Spinal cord (tissue), 10 donors: ENCODE measurements around the gene P2RY13. TPM values are rescaled to one million over a fixed set of nuclear protein-coding genes. Genes with fewer than 3 reads are reported as not detected.

Source experiments
- DNase-seq, 6 donors: peaks; one replicate each; pipeline versions ENCODE4 v3.0.0 to v3.0.0-alpha.2; 2013 to 2015; ENCODE audit warnings: low spot score in 6 of 6, low read depth in 4 of 6
- H3K27ac ChIP-seq: one replicate; pipeline ENCODE4 v1.5.1; 2013; ENCODE audit warnings: low read depth, low read length, control low read depth
- H3K27me3 ChIP-seq: one replicate; pipeline ENCODE4 v1.6.1; 2013; ENCODE audit warnings: low read length; ENCODE audit not compliant: control insufficient read depth, insufficient read depth
- H3K36me3 ChIP-seq: one replicate; pipeline ENCODE4 v1.6.1; 2013; ENCODE audit warnings: low read length; ENCODE audit not compliant: control insufficient read depth, insufficient read depth
- H3K4me1 ChIP-seq: one replicate; pipeline ENCODE4 v1.6.1; 2013; ENCODE audit warnings: low read length; ENCODE audit not compliant: control insufficient read depth, insufficient read depth
- H3K4me3 ChIP-seq: one replicate; pipeline ENCODE4 v1.5.1; 2013; ENCODE audit warnings: low read depth, low read length, control low read depth
- H3K9me3 ChIP-seq: one replicate; pipeline ENCODE4 v1.6.1; 2013; ENCODE audit warnings: low read length; ENCODE audit not compliant: control insufficient read depth, insufficient read depth
- WGBS: methylation state at CpG from one replicate; pipeline ENCODE4 v1.1.5; 2013; ENCODE audit warnings: missing lambda C conversion rate; ENCODE audit not compliant: insufficient coverage; 5-methylcytosine and 5-hydroxymethylcytosine counted together
- polyA plus RNA-seq, 2 donors: library from polyadenylated mRNA; unstranded; fragments of 120-200 nt; gene quantifications; one replicate each; pipeline ENCODE4 v1.2.1, GENCODE V29; 2013; ENCODE audit not compliant: insufficient read length in 2 of 2
- total RNA-seq, 2 donors: library from RNA; depleted of rRNA in 1 of 2; stranded (reverse); fragments of 120-200 nt in 1 of 2; fragments of >200 nt in 1 of 2; gene quantifications; one replicate each; pipeline versions ENCODE4 v1.2.3 to v1.2.4, GENCODE V29; 2013 to 2014
- donor health status: healthy.

P2RY13 gene
- total and polyA plus RNA-seq, 4 donors, result 5.8 to 15.3 (median 9.0) TPM

DNA sequence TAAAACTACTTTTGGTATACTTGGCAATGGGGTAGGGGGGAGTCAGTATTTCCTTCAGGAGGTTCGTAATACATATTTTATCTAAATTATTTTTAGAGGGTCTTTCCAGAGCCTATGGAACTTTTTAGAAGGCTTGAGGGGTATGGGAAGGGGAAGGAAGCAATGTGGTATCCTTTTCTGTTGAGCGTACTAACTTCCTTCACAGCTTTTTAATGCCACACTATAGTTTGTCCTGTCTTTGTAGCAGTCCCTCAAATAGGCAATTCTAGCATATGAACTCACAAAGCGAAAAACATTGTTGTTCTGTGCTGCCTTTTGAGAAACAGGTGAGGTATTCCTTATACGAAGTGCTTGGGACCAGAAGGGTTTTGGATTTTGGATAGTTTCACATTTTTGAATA, 22.3 kb upstream of the P2RY13 start:
- Histone ChIP-seq H3K36me3 (peaks cover 3% of the 10 kb centered on the region), H3K27ac (no peak overlapping the region), H3K9me3 (no peaks in the 10 kb centered on the region), H3K4me1 (no peaks in the 10 kb centered on the region), H3K4me3 (no peak overlapping the region), H3K27me3 (no peaks in the 10 kb centered on the region)
- no peak for DNase-seq
- WGBS, result no CpG with 5 or more reads among the region's 4 CpGs

DNA sequence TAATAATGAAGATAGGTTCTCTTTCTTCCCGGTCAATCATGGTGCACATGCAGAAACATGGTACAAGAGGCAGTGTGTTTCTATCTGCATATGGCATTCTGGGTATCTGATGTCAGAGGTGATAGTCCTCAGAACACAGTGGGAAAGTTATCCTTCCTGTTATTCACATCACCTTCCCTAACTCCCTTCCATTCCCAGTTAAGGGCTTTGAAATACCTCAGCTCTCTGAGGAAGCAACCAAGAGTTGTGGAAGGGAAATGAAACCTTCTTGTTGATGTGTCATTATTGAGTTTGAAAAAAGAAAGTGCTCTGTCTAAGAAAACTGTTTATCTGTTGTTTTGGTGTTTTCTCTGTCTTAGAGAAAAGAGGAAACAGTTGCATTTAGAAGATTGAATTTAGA, 21.9 kb upstream of the P2RY13 start:
- Histone ChIP-seq H3K27me3 (no peaks in the 10 kb centered on the region), H3K27ac (no peak overlapping the region), H3K9me3 (no peaks in the 10 kb centered on the region), H3K4me3 (no peak overlapping the region), H3K36me3 (peaks cover 3% of the 10 kb centered on the region), H3K4me1 (no peaks in the 10 kb centered on the region)
- WGBS, result no CpG with 5 or more reads among the region's 1 CpG
- DNase-seq, result no peak

DNA sequence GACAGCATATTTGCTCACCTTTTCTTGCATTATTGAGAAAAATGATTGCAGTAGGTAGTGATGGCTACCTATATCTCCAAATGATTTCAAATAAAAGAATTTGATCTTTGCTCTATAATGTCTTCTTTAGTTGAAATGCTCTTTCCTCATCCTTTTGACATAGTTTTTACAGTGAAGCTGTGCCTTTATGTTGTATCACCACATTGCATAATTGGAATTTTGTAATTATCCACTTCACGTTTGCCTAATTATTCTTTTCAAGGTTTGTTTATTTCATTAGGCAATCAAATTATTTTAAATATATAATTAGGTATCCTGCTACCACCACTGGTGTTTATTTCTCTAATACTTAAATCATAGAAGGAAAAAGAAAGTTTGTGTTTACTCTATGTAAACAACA, 21.3 kb upstream of the P2RY13 start:
- Histone ChIP-seq H3K9me3 (no peaks in the 10 kb centered on the region), H3K4me3 (no peak overlapping the region), H3K27me3 (no peaks in the 10 kb centered on the region), H3K27ac (no peak overlapping the region), H3K4me1 (no peaks in the 10 kb centered on the region), H3K36me3 (no peaks in the 10 kb centered on the region)
- no CpG with 5 or more reads among the region's 1 CpG for WGBS
- no peak for DNase-seq

DNA sequence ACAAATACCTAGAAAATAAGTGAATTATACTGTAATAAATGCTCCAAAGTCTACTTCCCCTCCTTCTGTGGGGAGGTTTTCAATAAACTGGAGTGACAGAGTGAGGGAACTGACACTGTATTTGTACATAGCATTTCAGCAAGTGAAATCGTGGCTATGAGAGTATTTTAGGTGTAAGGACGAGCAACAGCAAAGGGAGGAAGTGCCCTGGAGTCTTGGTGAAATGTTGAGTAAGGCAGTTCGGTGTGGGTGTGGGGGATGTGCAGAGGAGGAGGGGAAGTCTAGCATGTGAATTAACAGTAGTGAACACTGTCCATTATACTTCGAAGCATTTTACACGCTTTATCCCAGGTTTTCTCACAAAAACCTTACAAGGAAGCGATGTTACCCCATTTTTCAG, 18.1 kb upstream of the P2RY13 start:
- Histone ChIP-seq H3K27me3 (no peaks in the 10 kb centered on the region), H3K4me1 (no peaks in the 10 kb centered on the region), H3K36me3 (no peaks in the 10 kb centered on the region), H3K4me3 (no peak overlapping the region), H3K9me3 (no peaks in the 10 kb centered on the region), H3K27ac (no peak overlapping the region)
- no peak for DNase-seq
- WGBS, result 79% methylated on average over 4 of the region's 6 CpGs

DNA sequence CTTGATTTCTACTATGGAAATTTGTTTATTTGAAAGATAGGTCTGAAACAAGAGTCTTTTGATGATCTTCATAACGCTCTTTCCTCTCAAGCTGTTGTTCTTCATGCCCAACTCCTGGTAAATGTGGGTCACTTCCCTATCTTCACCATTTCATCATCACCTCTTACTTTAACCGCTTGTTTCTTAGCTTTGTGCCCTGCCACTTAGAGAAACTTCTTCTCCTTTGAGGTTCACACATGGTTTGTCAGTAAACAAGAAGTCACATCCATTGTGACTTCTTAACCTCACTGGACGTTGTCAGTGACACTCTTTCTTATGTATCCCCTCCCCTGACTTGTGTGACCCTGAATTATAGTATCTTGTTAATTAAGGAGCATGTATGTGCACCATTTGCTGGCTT, 16.9 kb upstream of the P2RY13 start:
- Histone ChIP-seq H3K4me3 (no peak overlapping the region), H3K27me3 (no peaks in the 10 kb centered on the region), H3K36me3 (no peaks in the 10 kb centered on the region), H3K9me3 (no peaks in the 10 kb centered on the region), H3K4me1 (no peaks in the 10 kb centered on the region), H3K27ac (no peak overlapping the region)
- DNase-seq, result no peak
- 89% methylated on average over 2 of the region's 3 CpGs for WGBS

DNA sequence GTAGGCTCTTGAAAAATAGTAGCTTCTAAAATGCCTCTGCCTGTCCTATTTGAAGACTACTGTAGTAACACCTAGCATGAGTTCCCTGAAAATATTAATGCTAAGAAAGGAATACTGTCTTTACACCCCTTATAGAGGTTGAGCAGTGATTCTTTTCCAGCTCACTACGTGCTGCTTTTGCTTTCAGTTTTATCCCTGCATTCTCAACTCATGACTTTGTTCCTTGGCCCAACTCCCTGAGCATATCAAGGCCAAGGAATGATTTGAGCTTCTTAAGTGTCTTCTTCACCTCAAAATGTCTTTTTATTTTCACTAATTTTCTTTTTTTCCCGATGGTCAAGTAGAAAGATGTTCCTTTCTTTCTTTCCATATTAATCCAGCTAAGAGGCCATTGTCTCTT, 16.5 kb upstream of the P2RY13 start:
- Histone ChIP-seq H3K4me1 (no peaks in the 10 kb centered on the region), H3K4me3 (no peak overlapping the region), H3K9me3 (no peaks in the 10 kb centered on the region), H3K27me3 (no peaks in the 10 kb centered on the region), H3K36me3 (no peaks in the 10 kb centered on the region), H3K27ac (no peak overlapping the region)
- no peak for DNase-seq
- 100% methylated on average over 1 of the region's 2 CpGs for WGBS

DNA sequence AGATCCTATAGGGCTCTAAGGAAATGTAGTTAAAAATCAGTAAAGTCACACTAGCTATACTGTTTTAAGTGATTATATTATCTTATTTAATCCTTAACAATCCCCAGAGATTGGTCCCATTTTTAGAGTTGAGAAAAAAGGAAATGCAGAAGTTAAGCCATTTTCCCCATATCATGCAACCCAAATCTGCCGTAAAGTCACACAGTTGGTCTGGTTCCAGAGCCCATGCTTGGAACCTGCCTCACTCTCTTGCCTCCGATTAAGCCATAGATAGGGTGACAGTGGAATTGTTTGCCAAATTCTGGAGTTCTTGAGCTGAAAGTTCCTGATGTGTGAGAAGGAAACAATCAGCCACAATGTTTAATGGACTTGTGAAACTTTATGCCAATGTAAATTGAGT, 2.3 kb upstream of the P2RY13 start:
- Histone ChIP-seq H3K4me1 (no peaks in the 10 kb centered on the region), H3K36me3 (no peaks in the 10 kb centered on the region), H3K9me3 (no peaks in the 10 kb centered on the region), H3K27ac (no peak overlapping the region), H3K4me3 (no peak overlapping the region), H3K27me3 (no peaks in the 10 kb centered on the region)
- no CpG with 5 or more reads among the region's 2 CpGs for WGBS
- no peak for DNase-seq

DNA sequence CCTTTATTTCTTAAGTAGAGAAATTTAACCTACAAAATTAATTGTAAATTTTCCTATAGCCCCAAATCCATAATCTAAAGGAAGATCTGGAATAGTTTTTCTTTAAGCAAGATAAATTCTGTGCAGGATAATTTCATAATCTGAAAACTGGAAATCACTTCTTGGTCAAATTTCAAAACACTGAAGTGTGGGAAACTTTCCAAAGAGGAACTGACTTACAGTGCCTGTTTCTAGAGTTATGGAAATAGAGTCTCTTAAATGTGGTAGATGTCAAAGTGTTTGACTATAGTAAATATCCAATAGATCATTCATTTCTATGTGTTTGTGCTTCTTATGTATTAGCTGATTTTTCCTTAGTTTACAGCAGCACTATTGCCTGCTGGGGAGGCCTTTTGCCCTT, 1.6 kb upstream of the P2RY13 start:
- Histone ChIP-seq H3K27ac (no peak overlapping the region), H3K9me3 (no peaks in the 10 kb centered on the region), H3K36me3 (no peaks in the 10 kb centered on the region), H3K4me1 (no peaks in the 10 kb centered on the region), H3K27me3 (no peaks in the 10 kb centered on the region), H3K4me3 (no peak overlapping the region)
- no peak for DNase-seq

DNA sequence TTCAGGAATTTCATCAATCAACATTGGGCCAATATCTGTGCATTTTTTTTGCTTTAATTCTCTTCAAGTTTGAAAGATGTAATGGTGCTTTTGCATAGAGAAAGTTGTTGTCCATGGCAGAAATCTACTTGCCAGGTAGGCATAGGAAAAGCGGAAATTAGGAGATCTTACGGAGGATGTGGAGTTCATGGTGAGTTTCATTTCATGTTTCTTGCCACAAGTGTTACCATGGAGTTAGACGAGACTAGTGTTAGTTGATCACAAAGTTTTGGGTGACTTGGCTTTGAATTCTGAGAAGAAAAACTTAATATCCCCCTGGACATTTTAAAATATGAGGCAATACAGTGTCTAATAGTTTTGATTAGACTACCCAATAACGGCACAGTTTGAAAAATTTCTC, 1.0 kb upstream of the P2RY13 start:
- WGBS, result 93% methylated on average over 2 of the region's 4 CpGs
- Histone ChIP-seq H3K4me3 (no peak overlapping the region), H3K27ac (no peak overlapping the region), H3K36me3 (no peaks in the 10 kb centered on the region), H3K4me1 (no peaks in the 10 kb centered on the region), H3K27me3 (no peaks in the 10 kb centered on the region), H3K9me3 (no peaks in the 10 kb centered on the region)
- DNase-seq, result no peak

DNA sequence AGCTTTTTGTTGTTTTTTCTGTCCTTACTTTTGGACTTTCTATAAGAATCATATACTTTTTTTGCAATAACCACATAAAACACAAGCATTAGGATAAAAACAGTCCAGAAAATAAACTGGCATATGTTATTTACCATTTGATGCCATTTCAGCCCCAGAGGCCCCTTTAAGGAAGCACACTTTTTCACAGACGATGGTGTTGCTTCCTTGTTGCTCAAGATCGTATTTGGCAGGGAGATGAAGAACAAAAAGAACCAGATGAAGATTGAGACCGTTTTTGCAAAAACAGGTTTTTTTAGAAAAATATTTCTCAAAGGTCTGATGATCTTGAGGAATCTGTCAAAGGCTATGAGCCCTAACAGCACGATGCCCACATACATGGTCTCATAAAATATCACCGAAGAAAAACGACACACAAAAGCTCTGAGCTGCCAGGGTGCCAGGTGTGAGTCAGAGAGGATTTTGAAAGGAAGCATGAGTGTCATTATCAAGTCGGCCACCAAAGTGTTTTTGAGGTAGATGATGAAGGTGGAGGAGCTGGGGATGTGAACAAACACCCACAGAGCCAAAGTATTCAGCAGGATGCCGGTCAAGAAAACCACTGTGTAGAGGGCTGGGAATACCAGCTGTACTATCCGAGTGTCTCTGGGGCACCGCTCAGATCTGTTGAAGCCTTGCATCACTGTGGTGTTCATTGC, 902 bp downstream of the P2RY13 start:
- Histone ChIP-seq H3K9me3 (no peaks in the 10 kb centered on the region), H3K4me1 (no peaks in the 10 kb centered on the region), H3K27me3 (no peaks in the 10 kb centered on the region), H3K27ac (no peak overlapping the region), H3K4me3 (no peak overlapping the region), H3K36me3 (no peaks in the 10 kb centered on the region)
- DNase-seq, result no peak
- 52% methylated on average over 4 of the region's 10 CpGs for WGBS
